Measurements from ENCODE around the gene TM4SF20. TPM values are rescaled to one million over a fixed set of nuclear protein-coding genes. Genes with fewer than 3 reads are reported as not detected.

Gene TM4SF20
- total and polyA plus RNA-seq, 4 donors = 0.09 TPM; not detected in 3

- Histone ChIP-seq H3K27ac (ENCODE audit: low read depth in 1 of 2, low read length in 1 of 2) (peak overlapping the region in 1 of 2 donors; percentile 61), H3K9ac (ENCODE audit: insufficient read depth in 1 of 2, low read length in 2 of 2) (no peak overlapping the region), H3K4me3 (no peak overlapping the region), H3K36me3 (ENCODE audit: control insufficient read depth in 4 of 4, insufficient read depth in 4 of 4, low read length in 4 of 4) (no peaks in the 10 kb centered on the region), H3K27me3 (ENCODE audit: control insufficient read depth in 3 of 3, insufficient read depth in 3 of 3, low read length in 2 of 3) (no peaks in the 10 kb centered on the region), H3K9me3 (ENCODE audit: control insufficient read depth in 4 of 4, insufficient read depth in 3 of 4, low read length in 3 of 4) (no peaks in the 10 kb centered on the region), H3K4me1 (ENCODE audit: control insufficient read depth in 5 of 5, insufficient read depth in 5 of 5, low read length in 5 of 5) (peaks cover 0 to 2% (median 0%) of the 10 kb centered on the region in 5 donors)
- DNase-seq (no peak), ATAC-seq (ENCODE audit: insufficient read depth, low FRiP score) (no peak)
- WGBS, 2 donors = 57 to 78% methylated on average over 3 of the region's 3 CpGs
- TF ChIP-seq, protein P1, sequence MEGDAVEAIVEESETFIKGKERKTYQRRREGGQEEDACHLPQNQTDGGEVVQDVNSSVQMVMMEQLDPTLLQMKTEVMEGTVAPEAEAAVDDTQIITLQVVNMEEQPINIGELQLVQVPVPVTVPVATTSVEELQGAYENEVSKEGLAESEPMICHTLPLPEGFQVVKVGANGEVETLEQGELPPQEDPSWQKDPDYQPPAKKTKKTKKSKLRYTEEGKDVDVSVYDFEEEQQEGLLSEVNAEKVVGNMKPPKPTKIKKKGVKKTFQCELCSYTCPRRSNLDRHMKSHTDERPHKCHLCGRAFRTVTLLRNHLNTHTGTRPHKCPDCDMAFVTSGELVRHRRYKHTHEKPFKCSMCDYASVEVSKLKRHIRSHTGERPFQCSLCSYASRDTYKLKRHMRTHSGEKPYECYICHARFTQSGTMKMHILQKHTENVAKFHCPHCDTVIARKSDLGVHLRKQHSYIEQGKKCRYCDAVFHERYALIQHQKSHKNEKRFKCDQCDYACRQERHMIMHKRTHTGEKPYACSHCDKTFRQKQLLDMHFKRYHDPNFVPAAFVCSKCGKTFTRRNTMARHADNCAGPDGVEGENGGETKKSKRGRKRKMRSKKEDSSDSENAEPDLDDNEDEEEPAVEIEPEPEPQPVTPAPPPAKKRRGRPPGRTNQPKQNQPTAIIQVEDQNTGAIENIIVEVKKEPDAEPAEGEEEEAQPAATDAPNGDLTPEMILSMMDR (IDR thresholded peaks at IDR 0.05; ENCODE audit: control extremely low read depth, extremely low read depth) = no peak
Measured at GRCh38 chr2:227414846-227415245, 35.7 kb upstream of the TM4SF20 start.

GRCh38 chr2:227413371-227413770, 34.3 kb upstream of the TM4SF20 start:
- ATAC-seq (ENCODE audit: insufficient read depth, low FRiP score) (no peak), DNase-seq (no peak)
- TF ChIP-seq, protein P1 (IDR thresholded peaks at IDR 0.05; ENCODE audit: control extremely low read depth, extremely low read depth) = no peak
- Histone ChIP-seq H3K4me1 (ENCODE audit: control insufficient read depth in 5 of 5, insufficient read depth in 5 of 5, low read length in 5 of 5) (peaks cover 0 to 2% (median 0%) of the 10 kb centered on the region in 5 donors), H3K27ac (ENCODE audit: low read depth in 1 of 2, low read length in 1 of 2) (no peak overlapping the region), H3K4me3 (no peak overlapping the region), H3K9ac (ENCODE audit: insufficient read depth in 1 of 2, low read length in 2 of 2) (no peak overlapping the region), H3K27me3 (ENCODE audit: control insufficient read depth in 3 of 3, insufficient read depth in 3 of 3, low read length in 2 of 3) (no peaks in the 10 kb centered on the region), H3K9me3 (ENCODE audit: control insufficient read depth in 4 of 4, insufficient read depth in 3 of 4, low read length in 3 of 4) (no peaks in the 10 kb centered on the region), H3K36me3 (ENCODE audit: control insufficient read depth in 4 of 4, insufficient read depth in 4 of 4, low read length in 4 of 4) (no peaks in the 10 kb centered on the region)
- WGBS, 2 donors = 73 to 79% methylated on average over 8 of the region's 8 CpGs

- Histone ChIP-seq H3K36me3 (ENCODE audit: control insufficient read depth in 4 of 4, insufficient read depth in 4 of 4, low read length in 4 of 4) (no peaks in the 10 kb centered on the region), H3K27ac (ENCODE audit: low read depth in 1 of 2, low read length in 1 of 2) (no peak overlapping the region), H3K9ac (ENCODE audit: insufficient read depth in 1 of 2, low read length in 2 of 2) (no peak overlapping the region), H3K4me1 (ENCODE audit: control insufficient read depth in 5 of 5, insufficient read depth in 5 of 5, low read length in 5 of 5) (peaks cover 0 to 2% (median 0%) of the 10 kb centered on the region in 5 donors), H3K27me3 (ENCODE audit: control insufficient read depth in 3 of 3, insufficient read depth in 3 of 3, low read length in 2 of 3) (no peaks in the 10 kb centered on the region), H3K9me3 (ENCODE audit: control insufficient read depth in 4 of 4, insufficient read depth in 3 of 4, low read length in 3 of 4) (no peaks in the 10 kb centered on the region), H3K4me3 (no peak overlapping the region)
- WGBS, 2 donors = 87 to 90% methylated on average over 5 of the region's 5 CpGs
- no peak for ATAC-seq (ENCODE audit: insufficient read depth, low FRiP score)
- DNase-seq = no peak
- TF ChIP-seq, protein P1 (IDR thresholded peaks at IDR 0.05; ENCODE audit: control extremely low read depth, extremely low read depth) = no peak
Measured at GRCh38 chr2:227412877-227413276, 33.8 kb upstream of the TM4SF20 start.

DNA sequence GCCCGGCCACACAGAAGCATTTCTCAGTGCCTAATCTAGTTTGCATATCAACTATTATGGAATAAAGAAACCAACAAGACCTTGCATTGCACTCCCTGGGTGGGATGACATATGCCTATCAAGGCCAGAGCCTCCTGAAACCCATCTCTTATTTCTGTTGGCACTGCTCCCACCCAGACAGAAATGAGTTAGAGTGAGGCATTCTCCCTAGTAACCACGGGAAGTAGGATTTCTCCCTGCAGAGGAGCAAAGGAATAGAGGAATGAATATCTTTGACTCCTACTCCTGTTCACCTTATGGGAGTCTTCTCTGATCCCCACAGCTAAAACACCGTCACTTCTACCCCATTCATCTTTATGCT, 32.9 kb upstream of the TM4SF20 start:
- TF ChIP-seq, protein P1 (IDR thresholded peaks at IDR 0.05; ENCODE audit: control extremely low read depth, extremely low read depth) = no peak
- no peaks in the 10 kb centered on the region for H3K9me3 ChIP-seq (ENCODE audit: control insufficient read depth in 4 of 4, insufficient read depth in 3 of 4, low read length in 3 of 4)
- no peaks in the 10 kb centered on the region for H3K27me3 ChIP-seq (ENCODE audit: control insufficient read depth in 3 of 3, insufficient read depth in 3 of 3, low read length in 2 of 3)
- no peak overlapping the region for H3K27ac ChIP-seq (ENCODE audit: low read depth in 1 of 2, low read length in 1 of 2)
- peaks cover 0 to 2% (median under 1%) of the 10 kb centered on the region in 5 donors for H3K4me1 ChIP-seq (ENCODE audit: control insufficient read depth in 5 of 5, insufficient read depth in 5 of 5, low read length in 5 of 5)
- ATAC-seq (ENCODE audit: insufficient read depth, low FRiP score) (no peak), DNase-seq (no peak)
- H3K9ac ChIP-seq (ENCODE audit: insufficient read depth in 1 of 2, low read length in 2 of 2) = no peak overlapping the region
- H3K36me3 ChIP-seq (ENCODE audit: control insufficient read depth in 4 of 4, insufficient read depth in 4 of 4, low read length in 4 of 4) = no peaks in the 10 kb centered on the region
- WGBS, 2 donors = 81 to 97% methylated on average over 3 of the region's 3 CpGs
- H3K4me3 ChIP-seq = no peak overlapping the region

All from lung (tissue), 12 donors.